ENCODE data around the gene HES3.

GRCh38 chr1:6276811-6277555 lies 33.0 kb downstream of the HES3 start:
- no peak for TF ChIP-seq CTCF (conservative IDR thresholded peaks at IDR 0.05; ENCODE audit: low read depth, low read length)
- TF ChIP-seq EZH2 (IDR thresholded peaks at IDR 0.05; ENCODE audit: borderline replicate concordance, low read depth, low read length, poor library complexity, severe bottlenecking) = no peak
